Right ventricle myocardium inferior (tissue), 1 donor: ENCODE results near the gene GIGYF2. TPM values are rescaled to one million over a fixed set of nuclear protein-coding genes. Genes with fewer than 3 reads are reported as not detected.
"Not testable (repeated sequence)": the region's sequence is repeated elsewhere in the genome, so short reads cannot be mapped to it uniquely, and the experiment has no call there.

ENCODE experiments used
- ATAC-seq: fragments of 200-7000 bp; cut with Tn5 transposase; one replicate; pipeline ENCODE4 v1.9.1; 2020; ENCODE audit warnings: mild to moderate bottlenecking, moderate library complexity
- DNase-seq: peaks from one replicate; pipeline ENCODE4 v3.0.0; 2021; ENCODE audit errors: missing footprints
- intact Hi-C: fragments of 100-400 bp; cut with DNase I; formaldehyde crosslinking; loops from one replicate; pipeline ENCODE4 v1.11.0; 2022
- total RNA-seq: library from RNA; stranded (reverse); fragmentation: NEBNext Ultra II Directional; extraction: Animal tissue kit (Norgen Biotek cat#: 25700); gene quantifications from one replicate; pipeline ENCODE4 v1.2.1, GENCODE V29; 2021
- donor health status: DM: no; HTN: yes; CAD: no; lungs with severe emphysema.

The GIGYF2 gene
- total RNA-seq, 1 donor from 2014 or later, result 57.2 TPM

GRCh38 chr2:232842689-232843088 lies 145.6 kb downstream of the GIGYF2 start:
- no peak for DNase-seq
- intact Hi-C loops, result no loop called here
- ATAC-seq, result no peak

DNA sequence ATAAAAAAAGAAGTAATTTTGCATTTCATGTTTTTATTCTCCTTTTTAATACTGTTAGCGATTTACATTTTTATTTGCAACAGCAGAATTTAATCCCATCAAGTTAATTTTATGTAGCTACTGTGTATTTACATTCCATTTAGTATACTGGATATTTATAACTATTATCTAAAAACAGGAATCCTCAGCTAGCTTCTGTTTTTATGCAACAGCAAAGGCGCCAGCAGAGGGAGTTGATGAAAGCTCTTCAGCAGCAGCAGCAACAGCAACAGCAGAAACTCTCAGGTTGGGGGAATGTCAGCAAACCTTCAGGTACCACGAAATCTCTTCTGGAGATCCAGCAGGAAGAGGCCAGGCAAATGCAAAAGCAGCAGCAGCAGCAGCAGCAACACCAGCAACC lies 146.7 kb downstream of the GIGYF2 start:
- DNase-seq, result no peak
- no peak for ATAC-seq
- intact Hi-C loops, result no loop called here

GRCh38 chr2:232846055-232846454 lies 148.9 kb downstream of the GIGYF2 start:
- DNase-seq (no peak), ATAC-seq (no peak)
- intact Hi-C loops, result no loop called here

GRCh38 chr2:232850039-232850438 lies 152.9 kb downstream of the GIGYF2 start:
- no peak for DNase-seq
- intact Hi-C loops, result loop anchor here (5.0 kb wide), 1 partner anchor 202 kb away; no protein-coding TSS in a partner anchor
- ATAC-seq, result no peak

DNA sequence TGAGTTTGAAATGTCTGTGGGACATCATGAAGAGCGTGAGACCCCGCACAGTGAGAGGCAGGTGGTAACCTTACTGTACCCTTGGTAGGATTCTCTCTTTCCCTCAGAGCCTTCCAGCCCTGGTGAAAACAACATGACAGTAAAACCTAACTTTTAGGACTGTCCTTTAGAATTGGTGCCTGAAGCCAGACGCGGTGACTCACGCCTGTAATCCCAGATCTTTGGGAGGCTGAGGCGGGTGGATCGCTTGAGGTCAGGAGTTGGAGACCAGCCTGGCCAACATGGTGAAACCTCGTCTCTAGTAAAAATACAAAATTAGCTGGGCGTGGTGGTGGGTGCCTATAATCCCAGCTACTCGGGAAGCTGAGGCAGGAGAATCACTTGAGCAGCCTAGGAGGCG lies 154.9 kb downstream of the GIGYF2 start:
- not testable (repeated sequence) for DNase-seq, ATAC-seq
- intact Hi-C loops, result loop anchor here (2.0 to 5.0 kb wide), 2 partner anchors 200 to 399 kb away; partner anchors contain the start of gene ATG16L1

GRCh38 chr2:232852676-232853075 lies 155.5 kb downstream of the GIGYF2 start:
- ATAC-seq (no peak), DNase-seq (no peak)
- intact Hi-C loops, result loop anchor here (2.0 to 5.0 kb wide), 2 partner anchors 200 to 398 kb away; partner anchors contain the start of gene ATG16L1

- intact Hi-C loops, result loop anchor here (5.0 kb wide), 1 partner anchor 198 kb away; no protein-coding TSS in a partner anchor
- ATAC-seq (no peak), DNase-seq (no peak)
Observed at GRCh38 chr2:232854082-232854481, 157.0 kb downstream of the GIGYF2 start.

DNA sequence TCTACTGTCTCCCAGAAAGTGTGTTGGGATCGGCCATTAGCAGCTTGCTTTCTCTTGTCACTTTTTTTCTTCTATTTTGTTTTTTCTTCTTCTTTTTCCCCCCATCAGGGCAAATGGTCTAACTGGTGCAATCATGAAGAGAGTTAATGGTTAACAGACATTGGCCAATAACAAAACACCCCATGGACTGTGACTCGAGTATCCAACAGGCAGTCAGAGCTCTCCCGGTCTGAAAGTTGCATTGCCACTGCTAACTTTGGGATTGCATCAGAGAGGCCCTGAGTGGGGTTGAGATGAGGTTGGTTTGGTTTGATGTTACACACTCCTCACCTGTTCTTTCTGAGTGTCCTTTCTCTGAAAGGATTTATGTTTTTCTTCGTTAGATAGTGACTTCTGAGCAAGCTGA lies 160.0 kb downstream of the GIGYF2 start:
- DNase-seq, result no peak
- intact Hi-C loops, result no loop called here
- no peak for ATAC-seq

DNA sequence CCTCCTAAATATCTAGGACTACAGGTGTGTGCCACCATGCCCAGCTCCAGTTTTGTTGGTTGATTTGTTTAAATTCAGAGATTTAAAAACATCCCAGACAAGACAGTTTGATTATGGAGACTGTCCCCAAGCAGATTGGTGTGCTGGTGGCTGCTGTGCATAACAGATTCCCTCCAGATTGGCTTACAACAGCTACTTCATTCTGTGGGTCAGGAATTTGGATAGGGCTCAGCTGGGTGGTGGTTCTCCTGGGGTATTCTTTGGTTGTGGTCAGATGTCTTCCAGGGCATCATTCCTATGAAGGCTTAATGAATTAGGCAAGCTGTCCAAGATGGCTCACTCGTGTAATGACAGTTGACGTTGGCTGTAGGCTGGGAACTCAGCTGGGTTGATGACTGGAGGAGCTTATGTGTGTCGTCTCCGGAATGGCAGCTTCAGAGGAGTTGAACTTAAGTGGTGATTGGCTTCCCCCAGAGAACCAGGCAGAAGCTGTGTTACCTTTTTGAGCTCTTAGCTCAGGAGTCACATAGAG lies 162.3 kb downstream of the GIGYF2 start:
- ATAC-seq, result no peak
- DNase-seq, result no peak
- intact Hi-C loops, result no loop called here

DNA sequence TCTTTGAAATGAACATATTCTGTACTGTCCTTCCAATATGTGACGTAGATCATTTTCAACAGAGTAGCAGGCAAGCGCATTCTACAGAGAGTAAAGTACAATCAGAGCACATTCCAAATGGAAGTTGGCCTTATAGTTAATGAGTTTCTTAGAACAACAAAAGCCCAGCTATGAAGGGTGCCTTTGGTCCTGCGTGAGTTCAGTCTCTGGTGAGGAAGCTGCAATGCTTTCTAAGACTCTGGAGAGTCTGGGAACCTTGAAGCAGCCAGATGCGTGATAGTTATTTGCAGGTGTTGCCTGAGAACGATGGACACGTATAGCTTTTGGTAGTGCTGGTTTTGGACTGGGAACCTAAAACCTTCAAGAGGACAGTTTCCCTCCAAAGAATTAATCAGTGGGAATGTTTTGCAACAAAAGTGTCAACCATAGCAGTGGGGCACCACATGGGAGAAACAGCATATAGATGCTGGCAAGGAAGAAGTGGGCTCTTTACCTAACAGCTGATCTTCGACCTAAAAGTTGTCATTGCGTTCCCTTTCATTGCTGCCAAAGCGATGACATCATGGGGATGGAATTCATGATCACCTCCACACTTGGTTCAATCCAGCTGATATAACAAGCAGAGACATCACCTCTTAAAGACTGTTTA lies 163.6 kb downstream of the GIGYF2 start:
- intact Hi-C loops, result no loop called here
- ATAC-seq, result no peak
- DNase-seq, result no peak

GRCh38 chr2:232861353-232861752 lies 164.2 kb downstream of the GIGYF2 start:
- ATAC-seq (no peak), DNase-seq (no peak)
- intact Hi-C loops, result no loop called here

- no peak for ATAC-seq
- no peak for DNase-seq
- intact Hi-C loops, result no loop called here
Observed at GRCh38 chr2:232863996-232864395, 166.9 kb downstream of the GIGYF2 start.

DNA sequence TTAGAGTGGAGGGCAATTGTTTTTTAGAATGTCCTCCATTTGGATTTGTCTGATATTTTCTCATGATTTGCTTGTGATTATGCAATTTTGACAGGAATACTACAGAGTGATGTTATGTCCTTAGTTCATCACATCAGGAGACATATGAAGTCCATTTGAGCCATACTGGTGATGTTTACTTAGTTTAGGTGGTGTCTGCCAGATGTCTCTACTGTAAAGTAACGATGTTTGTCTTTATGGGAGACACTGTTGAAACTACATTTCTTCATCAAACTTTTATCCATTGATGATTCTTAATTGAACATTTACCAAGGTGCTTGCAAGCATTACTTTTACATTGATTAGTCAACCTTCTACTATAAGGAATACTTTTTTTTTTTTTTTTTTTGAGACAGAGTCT lies 168.0 kb downstream of the GIGYF2 start:
- intact Hi-C loops, result no loop called here
- ATAC-seq, result no peak
- DNase-seq, result no peak

DNA sequence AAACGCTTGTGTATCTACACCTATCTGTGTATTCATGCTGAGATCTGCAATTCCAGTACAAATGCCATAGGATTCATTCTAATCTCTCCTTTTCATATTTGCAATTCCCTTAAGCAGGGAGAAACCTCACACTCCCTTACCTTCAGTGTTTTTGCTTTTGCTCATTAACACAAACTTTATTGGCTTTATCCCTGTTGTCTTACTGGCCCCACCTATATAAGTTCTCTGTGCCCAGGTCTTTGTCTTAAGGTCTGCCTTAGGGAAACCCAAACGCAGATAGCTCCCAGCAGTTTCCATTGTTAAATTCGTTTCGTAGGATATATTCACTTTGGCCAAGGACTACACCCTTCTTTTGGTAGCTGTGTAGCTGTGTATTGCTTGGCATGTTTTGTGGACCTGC lies 169.0 kb downstream of the GIGYF2 start:
- intact Hi-C loops, result no loop called here
- ATAC-seq (no peak), DNase-seq (no peak)

DNA sequence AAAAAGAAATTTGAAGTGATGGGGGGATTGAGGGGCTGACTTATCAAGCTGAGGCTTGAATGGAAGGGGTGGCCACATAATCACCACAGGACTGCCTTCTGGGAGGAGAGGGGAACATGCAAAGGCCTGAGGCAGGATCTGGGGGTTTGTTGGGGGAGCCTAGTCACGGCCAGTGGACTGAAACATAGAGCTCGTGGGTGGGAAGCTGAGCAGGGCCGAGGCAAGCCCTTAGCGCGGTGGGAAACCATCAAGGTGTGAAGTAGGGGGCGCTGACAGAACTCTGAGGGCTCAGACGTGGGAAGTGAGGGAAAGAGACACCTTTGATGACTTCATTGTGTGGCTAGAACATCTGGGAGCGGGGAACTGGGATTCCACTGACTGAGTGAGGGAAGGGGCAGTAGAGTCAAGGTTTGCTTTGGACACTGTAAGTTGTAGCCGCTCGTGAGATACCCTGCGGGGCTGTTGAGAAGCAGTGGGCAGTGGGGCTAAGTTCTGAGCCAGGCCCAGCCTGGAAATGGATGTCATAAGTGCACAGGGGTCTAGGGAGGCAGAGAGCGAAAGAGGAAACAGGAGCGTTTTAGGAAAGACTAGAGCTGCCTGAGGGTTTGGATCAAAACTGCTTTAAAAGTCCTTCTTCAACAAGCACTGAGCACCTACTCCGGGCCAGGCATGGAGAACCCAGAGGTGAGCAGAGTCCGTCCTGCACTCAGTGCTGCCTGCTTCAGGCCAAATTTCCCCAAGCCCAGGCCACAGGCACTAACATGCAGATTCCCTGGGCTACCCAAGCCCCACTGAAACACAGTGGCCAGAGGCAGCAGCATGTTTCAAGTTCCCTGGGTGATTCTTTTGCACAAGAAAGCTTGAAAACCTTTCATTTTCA lies 172.2 kb downstream of the GIGYF2 start:
- peak; percentile 31 for DNase-seq

GRCh38 chr2:232870018-232870765 lies 173.1 kb downstream of the GIGYF2 start, which contains the start of gene SNORC:
Gene SNORC (plus strand): TSS chr2:232870264. CDS start chr2:232870342, 78 bp downstream.
- peak; percentile 42 for DNase-seq
- no peak for ATAC-seq
- intact Hi-C loops, result no loop called here

More for the DNA sequence above, 172.2 kb downstream of the GIGYF2 start:
- intact Hi-C loops, result no loop called here
- no peak for ATAC-seq

GRCh38 chr2:232870766-232871371 lies 173.7 kb downstream of the GIGYF2 start:
- peak; percentile 45 for DNase-seq
- intact Hi-C loops, result no loop called here
- ATAC-seq, result no peak

GRCh38 chr2:232871418-232871834 lies 174.3 kb downstream of the GIGYF2 start:
- no peak for DNase-seq

More at GRCh38 chr2:232871418-232871834, 174.3 kb downstream of the GIGYF2 start:
- intact Hi-C loops, result no loop called here
- ATAC-seq, result no peak
